Gastroesophageal sphincter (tissue), 3 donors: Measurements from ENCODE around the gene UBXN10.

Experiments
- POLR2A ChIP-seq, 2 donors: fragments of 450-650 bp; IDR thresholded peaks; one replicate each; pipeline ENCODE4 v1.6.1; 2017; ENCODE audit warnings: antibody characterized with exemption in 2 of 2, mild to moderate bottlenecking in 2 of 2, moderate library complexity in 1 of 2
- TF ChIP-seq, protein P1 (sequence below), 4 experiments: fragments of 200-600 bp in 2 of 4; fragments of 450-650 bp in 2 of 4; sonication (generic) in 1 of 4; IDR thresholded peaks; one replicate each; pipeline ENCODE4 v1.5.1; 2017 to 2019; ENCODE audit warnings: antibody characterized with exemption in 4 of 4, mild to moderate bottlenecking in 2 of 4, moderate library complexity in 2 of 4

GRCh38 chr1:20242890-20243479 lies 57.1 kb downstream of the UBXN10 start:
- TF ChIP-seq, protein P1, sequence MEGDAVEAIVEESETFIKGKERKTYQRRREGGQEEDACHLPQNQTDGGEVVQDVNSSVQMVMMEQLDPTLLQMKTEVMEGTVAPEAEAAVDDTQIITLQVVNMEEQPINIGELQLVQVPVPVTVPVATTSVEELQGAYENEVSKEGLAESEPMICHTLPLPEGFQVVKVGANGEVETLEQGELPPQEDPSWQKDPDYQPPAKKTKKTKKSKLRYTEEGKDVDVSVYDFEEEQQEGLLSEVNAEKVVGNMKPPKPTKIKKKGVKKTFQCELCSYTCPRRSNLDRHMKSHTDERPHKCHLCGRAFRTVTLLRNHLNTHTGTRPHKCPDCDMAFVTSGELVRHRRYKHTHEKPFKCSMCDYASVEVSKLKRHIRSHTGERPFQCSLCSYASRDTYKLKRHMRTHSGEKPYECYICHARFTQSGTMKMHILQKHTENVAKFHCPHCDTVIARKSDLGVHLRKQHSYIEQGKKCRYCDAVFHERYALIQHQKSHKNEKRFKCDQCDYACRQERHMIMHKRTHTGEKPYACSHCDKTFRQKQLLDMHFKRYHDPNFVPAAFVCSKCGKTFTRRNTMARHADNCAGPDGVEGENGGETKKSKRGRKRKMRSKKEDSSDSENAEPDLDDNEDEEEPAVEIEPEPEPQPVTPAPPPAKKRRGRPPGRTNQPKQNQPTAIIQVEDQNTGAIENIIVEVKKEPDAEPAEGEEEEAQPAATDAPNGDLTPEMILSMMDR (IDR thresholded peaks at IDR 0.05): no peak
- no peak for TF ChIP-seq POLR2A (IDR thresholded peaks at IDR 0.05)
